Measurements from ENCODE around the gene TYK2.
"Not testable (repeated sequence)": the region's sequence is repeated elsewhere in the genome, so short reads cannot be mapped to it uniquely, and the experiment has no call there.

Gene TYK2

GRCh38 chr19:10390652-10391286 is 10.4 kb upstream of the TYK2 start:
- DNase-seq (ENCODE audit: low spot score), result peak; percentile 78
- in situ Hi-C loops (cut with MboI; ENCODE audit: low sequenced_read_pairs, unreplicated experiment), result loop anchor here (25.0 kb wide), 1 partner anchor 453 kb away; the partner anchor contains the start of gene OLFM2
- peak; percentile 75 for TF ChIP-seq CTCF (IDR thresholded peaks at IDR 0.05; ENCODE audit: borderline replicate concordance, control extremely low read depth, extremely low read depth, insufficient read depth, missing control alignments)

- in situ Hi-C loops (cut with MboI; ENCODE audit: low sequenced_read_pairs, unreplicated experiment), result loop anchor here (5.0 to 25.0 kb wide), 2 partner anchors 123 to 453 kb away; partner anchors contain the start of gene OLFM2
- peak; percentile 18 for DNase-seq (ENCODE audit: low spot score)
- peak; percentile 20 for TF ChIP-seq CTCF (IDR thresholded peaks at IDR 0.05; ENCODE audit: borderline replicate concordance, control extremely low read depth, extremely low read depth, insufficient read depth, missing control alignments)
Measured at GRCh38 chr19:10389863-10390262, 9.5 kb upstream of the TYK2 start.

- in situ Hi-C loops (cut with MboI; ENCODE audit: low sequenced_read_pairs, unreplicated experiment), result loop anchor here (5.0 to 25.0 kb wide), 2 partner anchors 122 to 452 kb away; partner anchors contain the start of gene OLFM2
- DNase-seq (ENCODE audit: low spot score), result peak; percentile 70
- TF ChIP-seq CTCF (IDR thresholded peaks at IDR 0.05; ENCODE audit: borderline replicate concordance, control extremely low read depth, extremely low read depth, insufficient read depth, missing control alignments), result peak; percentile 68
Measured at GRCh38 chr19:10388957-10389356, 8.6 kb upstream of the TYK2 start.

- TF ChIP-seq CTCF (IDR thresholded peaks at IDR 0.05; ENCODE audit: borderline replicate concordance, control extremely low read depth, extremely low read depth, insufficient read depth, missing control alignments), result no peak
- no peak for DNase-seq (ENCODE audit: low spot score)
- in situ Hi-C loops (cut with MboI; ENCODE audit: low sequenced_read_pairs, unreplicated experiment), result loop anchor here (25.0 kb wide), 1 partner anchor 447 kb away; the partner anchor contains the start of gene OLFM2
Measured at GRCh38 chr19:10384580-10384979, 4.2 kb upstream of the TYK2 start.

GRCh38 chr19:10383223-10383499 is 2.8 kb upstream of the TYK2 start:
- not testable (repeated sequence) for DNase-seq (ENCODE audit: low spot score)
- in situ Hi-C loops (cut with MboI; ENCODE audit: low sequenced_read_pairs, unreplicated experiment), result loop anchor here (25.0 kb wide), 1 partner anchor 446 kb away; the partner anchor contains the start of gene OLFM2

- TF ChIP-seq CTCF (IDR thresholded peaks at IDR 0.05; ENCODE audit: borderline replicate concordance, control extremely low read depth, extremely low read depth, insufficient read depth, missing control alignments), result no peak
- DNase-seq (ENCODE audit: low spot score), result no peak
- in situ Hi-C loops (cut with MboI; ENCODE audit: low sequenced_read_pairs, unreplicated experiment), result loop anchor here (25.0 kb wide), 1 partner anchor 443 kb away; the partner anchor contains the start of gene OLFM2
Measured at GRCh38 chr19:10379880-10380312, 476 bp downstream of the TYK2 start.

- in situ Hi-C loops (cut with MboI; ENCODE audit: low sequenced_read_pairs, unreplicated experiment), result loop anchor here (25.0 kb wide), 1 partner anchor 441 kb away; the partner anchor contains the start of gene OLFM2
Measured at GRCh38 chr19:10378124-10378523, 2.2 kb downstream of the TYK2 start.

GRCh38 chr19:10377140-10377640 is 3.2 kb downstream of the TYK2 start:
- not testable (repeated sequence) for DNase-seq (ENCODE audit: low spot score)
- in situ Hi-C loops (cut with MboI; ENCODE audit: low sequenced_read_pairs, unreplicated experiment), result loop anchor here (25.0 kb wide), 1 partner anchor 440 kb away; the partner anchor contains the start of gene OLFM2

More at GRCh38 chr19:10378124-10378523, 2.2 kb downstream of the TYK2 start:
- no peak for TF ChIP-seq CTCF (IDR thresholded peaks at IDR 0.05; ENCODE audit: borderline replicate concordance, control extremely low read depth, extremely low read depth, insufficient read depth, missing control alignments)
- no peak for DNase-seq (ENCODE audit: low spot score)

All from GM13976 (cell line).